ENCODE measurements around the gene SENP1.

DNA sequence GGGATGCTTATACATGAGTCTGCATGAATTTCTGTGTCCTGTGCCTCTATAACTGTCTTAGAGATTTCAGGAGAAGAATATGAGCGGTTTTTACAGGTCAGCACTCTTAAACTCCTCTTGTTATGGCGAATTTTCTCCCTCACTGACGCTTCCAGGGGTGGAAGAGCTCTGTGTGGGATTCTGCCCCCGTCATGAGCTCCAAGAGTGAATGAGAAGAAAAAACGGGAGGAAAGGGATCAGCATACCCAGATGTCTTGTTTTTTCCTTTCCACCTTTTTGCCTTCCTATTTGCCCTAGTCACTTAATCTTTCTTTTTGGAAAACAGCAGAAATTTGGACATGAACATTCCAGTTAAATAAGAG, 13.9 kb upstream of the SENP1 start:
- TF ChIP-seq, protein P1, sequence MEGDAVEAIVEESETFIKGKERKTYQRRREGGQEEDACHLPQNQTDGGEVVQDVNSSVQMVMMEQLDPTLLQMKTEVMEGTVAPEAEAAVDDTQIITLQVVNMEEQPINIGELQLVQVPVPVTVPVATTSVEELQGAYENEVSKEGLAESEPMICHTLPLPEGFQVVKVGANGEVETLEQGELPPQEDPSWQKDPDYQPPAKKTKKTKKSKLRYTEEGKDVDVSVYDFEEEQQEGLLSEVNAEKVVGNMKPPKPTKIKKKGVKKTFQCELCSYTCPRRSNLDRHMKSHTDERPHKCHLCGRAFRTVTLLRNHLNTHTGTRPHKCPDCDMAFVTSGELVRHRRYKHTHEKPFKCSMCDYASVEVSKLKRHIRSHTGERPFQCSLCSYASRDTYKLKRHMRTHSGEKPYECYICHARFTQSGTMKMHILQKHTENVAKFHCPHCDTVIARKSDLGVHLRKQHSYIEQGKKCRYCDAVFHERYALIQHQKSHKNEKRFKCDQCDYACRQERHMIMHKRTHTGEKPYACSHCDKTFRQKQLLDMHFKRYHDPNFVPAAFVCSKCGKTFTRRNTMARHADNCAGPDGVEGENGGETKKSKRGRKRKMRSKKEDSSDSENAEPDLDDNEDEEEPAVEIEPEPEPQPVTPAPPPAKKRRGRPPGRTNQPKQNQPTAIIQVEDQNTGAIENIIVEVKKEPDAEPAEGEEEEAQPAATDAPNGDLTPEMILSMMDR (IDR thresholded peaks at IDR 0.05) = no peak
- no peak for TF ChIP-seq POLR2A (IDR thresholded peaks at IDR 0.05)

Measured in Peyer's patch (tissue), 4 donors.